GM21723 (cell line): Measurements from ENCODE around the gene SLC25A12.

Experiments
- ATAC-seq: cut with Tn5 transposase; IDR thresholded peaks from one replicate; pipeline ENCODE4 v1.9.1; 2021; ENCODE audit warnings: mild to moderate bottlenecking, moderate library complexity; ENCODE audit not compliant: unreplicated experiment

Gene SLC25A12

GRCh38 chr2:171735991-171736710 is 157.9 kb downstream of the SLC25A12 start:
- ATAC-seq: no peak
